Keratinocyte (primary cell): ENCODE data around the gene VPS37C. TPM values are rescaled to one million over a fixed set of nuclear protein-coding genes. Genes with fewer than 3 reads are reported as not detected.

Source experiments
- DNase-seq: peaks from one replicate; pipeline ENCODE4 v3.0.0-alpha.2; 2011; ENCODE audit warnings: low read depth, missing footprints, low spot score
- FAIRE-seq: peaks from 2 replicates; lab custom pipeline; 2011; peaks lifted over from hg19 to GRCh38; lab: Jason Lieb, UNC
- H2AFZ ChIP-seq: 2 replicates; pipeline ENCODE4 v1.6.0; 2012; ENCODE audit warnings: low read length, control low read depth, inconsistent platforms; ENCODE audit not compliant: control insufficient read depth
- H3K27ac ChIP-seq: 2 replicates; pipeline ENCODE4 v1.5.1; 2011; ENCODE audit warnings: low read length; ENCODE audit not compliant: control insufficient read depth, insufficient read depth
- H3K27me3 ChIP-seq: 3 replicates; pipeline ENCODE4 v1.6.0; 2011; ENCODE audit warnings: low read length; ENCODE audit not compliant: control insufficient read depth, insufficient read depth; ENCODE audit errors: extremely low read depth
- H3K36me3 ChIP-seq, 2 experiments: 2 replicates in 1 of 2; 3 replicates in 1 of 2; pipeline ENCODE4 v1.5.1; 2011; ENCODE audit warnings: low read length in 2 of 2, mild to moderate bottlenecking in 1 of 2; ENCODE audit not compliant: control insufficient read depth in 2 of 2, insufficient read depth in 2 of 2; ENCODE audit errors: extremely low read depth in 1 of 2
- H3K4me1 ChIP-seq: 3 replicates; pipeline ENCODE4 v1.5.1; 2011; ENCODE audit warnings: low read length; ENCODE audit not compliant: control insufficient read depth, insufficient read depth; ENCODE audit errors: extremely low read depth
- H3K4me2 ChIP-seq: 3 replicates; pipeline ENCODE4 v1.6.0; 2011; ENCODE audit warnings: low read depth, low read length; ENCODE audit not compliant: control insufficient read depth, insufficient read depth; ENCODE audit errors: extremely low read depth
- H3K4me3 ChIP-seq, 3 experiments: fragments of 200-600 bp in 1 of 3; sonication (generic) in 1 of 3; 2 replicates in 2 of 3; 3 replicates in 1 of 3; pipeline ENCODE4 v1.5.1; 2011 to 2016; ENCODE audit warnings: low read length in 3 of 3, mild to moderate bottlenecking in 3 of 3, control low read depth in 2 of 3, inconsistent platforms in 1 of 3, low read depth in 1 of 3, mixed read lengths in 1 of 3, mixed run types in 1 of 3, moderate library complexity in 1 of 3; ENCODE audit not compliant: control insufficient read depth in 2 of 3, insufficient read depth in 2 of 3; ENCODE audit errors: extremely low read depth in 1 of 3
- H3K79me2 ChIP-seq: 2 replicates; pipeline ENCODE4 v1.6.0; 2012; ENCODE audit warnings: low read length; ENCODE audit not compliant: control insufficient read depth, insufficient read depth
- H3K9ac ChIP-seq: 3 replicates; pipeline ENCODE4 v1.6.0; 2011; ENCODE audit warnings: low read length; ENCODE audit not compliant: control insufficient read depth, insufficient read depth; ENCODE audit errors: extremely low read depth
- H3K9me1 ChIP-seq: 3 replicates; pipeline ENCODE4 v1.6.0; 2011; ENCODE audit warnings: low read length; ENCODE audit not compliant: control insufficient read depth, insufficient read depth; ENCODE audit errors: extremely low read depth
- H3K9me3 ChIP-seq: 2 replicates; pipeline ENCODE4 v1.5.1; 2012; ENCODE audit warnings: low read depth, low read length; ENCODE audit not compliant: control insufficient read depth
- H4K20me1 ChIP-seq: 3 replicates; pipeline ENCODE4 v1.6.0; 2011; ENCODE audit warnings: low read length; ENCODE audit not compliant: control insufficient read depth, insufficient read depth; ENCODE audit errors: extremely low read depth
- CTCF ChIP-seq, 3 experiments: IDR thresholded peaks in 1 of 3; conservative IDR thresholded peaks in 1 of 3; optimal IDR thresholded peaks in 1 of 3; 2 replicates in 2 of 3; 3 replicates in 1 of 3; pipeline versions ENCODE3 to v1.5.1; 2011; ENCODE audit warnings: low read length in 3 of 3, mild to moderate bottlenecking in 3 of 3, moderate library complexity in 2 of 3, control low read depth in 1 of 3, inconsistent platforms in 1 of 3; ENCODE audit not compliant: insufficient read depth in 2 of 3; ENCODE audit errors: extremely low read depth in 1 of 3
- EZH2 ChIP-seq: IDR thresholded peaks from one replicate; pipeline ENCODE4 v1.6.1; 2012; ENCODE audit warnings: inconsistent platforms, mild to moderate bottlenecking, low read length, moderate library complexity
- dilution Hi-C: fragments of 300-500 bp; cut with MboI; formaldehyde crosslinking; loops from one replicate; pipeline ENCODE4 v1.7.0; 2020; ENCODE audit warnings: low sequenced_read_pairs; ENCODE audit not compliant: extremely low pct_ligation_motif_present
- polyA plus RNA-seq, 5 experiments: library from polyadenylated mRNA; depleted of rRNA in 3 of 5; stranded (reverse) in 3 of 5; stranded (forward) in 1 of 5; unstranded in 1 of 5; fragments of >200 nt; gene quantifications; 1 replicate in 1 of 5; 2 replicates in 3 of 5; 3 replicates in 1 of 5; pipeline versions ENCODE4 v1.2.1 to v1.2.3, GENCODE V29; 2011 to 2012; ENCODE audit warnings: missing spikeins in 2 of 5, low read depth in 1 of 5, low replicate concordance in 1 of 5

VPS37C gene
- polyA plus RNA-seq, 1 donor (not counting 4 experiments of a cell fraction or from before 2014, with no cell fraction given): 8.0 TPM

- Histone ChIP-seq H3K9ac (no peak overlapping the region), H3K4me3 (no peak overlapping the region), H3K27me3 (peaks cover 2% of the 10 kb centered on the region), H3K4me2 (no peak overlapping the region), H3K9me1 (no peaks in the 10 kb centered on the region), H3K4me1 (peaks cover 8% of the 10 kb centered on the region), H3K27ac (no peak overlapping the region), H3K36me3 (no peaks in the 10 kb centered on the region), H3K9me3 (no peaks in the 10 kb centered on the region), H3K79me2 (no peaks in the 10 kb centered on the region), H4K20me1 (peaks cover 3% of the 10 kb centered on the region), H2AFZ (no peak overlapping the region)
- no peak for DNase-seq
- TF ChIP-seq EZH2 (no peak), CTCF (optimal IDR thresholded peaks at IDR 0.05 in 1 of 3, IDR thresholded peaks at IDR 0.05 in 1 of 3, conservative IDR thresholded peaks at IDR 0.05 in 1 of 3; ENCODE audit: extremely low read depth in 1 of 3, insufficient read depth in 2 of 3, low read length in 3 of 3) (no peak)
- dilution Hi-C loops: no loop called here
- FAIRE-seq: no peak
Observed at GRCh38 chr11:61125310-61125684, 35.9 kb downstream of the VPS37C start.

DNA sequence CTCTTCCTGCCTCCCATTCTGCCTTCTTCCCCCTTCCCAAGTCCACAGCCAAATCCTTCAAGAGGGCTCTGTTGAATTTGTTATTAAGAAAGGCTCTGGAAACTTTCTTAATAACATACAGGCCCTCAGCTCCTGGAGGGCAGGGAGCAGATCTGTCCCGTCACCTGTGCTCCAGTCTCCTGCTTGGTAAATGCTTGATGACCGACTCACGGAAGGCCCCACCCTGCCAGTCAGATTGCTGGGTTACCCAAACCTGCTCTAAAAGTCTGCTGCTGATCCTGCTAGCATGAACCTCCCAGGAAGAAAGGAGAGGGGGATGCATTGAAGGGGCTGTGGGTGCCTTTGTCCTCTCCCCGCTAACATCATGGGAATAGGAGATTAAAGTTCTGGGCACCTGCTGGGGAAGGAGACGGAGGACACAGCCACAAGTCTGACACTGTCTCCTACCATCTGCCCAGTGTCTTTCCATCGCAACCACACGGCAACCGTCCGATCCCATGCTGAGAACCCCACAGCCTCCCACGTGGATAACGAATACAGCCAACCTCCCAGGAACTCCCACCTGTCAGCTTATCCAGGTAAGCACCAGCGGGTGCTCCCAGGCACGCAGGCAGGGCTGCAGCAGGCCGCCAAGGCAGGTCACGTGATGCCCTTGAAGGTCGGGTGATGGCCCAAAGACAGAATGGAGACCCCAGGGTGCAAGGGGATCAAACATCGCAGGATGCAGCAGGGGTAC is 36.5 kb downstream of the VPS37C start:
- no peak overlapping the region for H3K27ac ChIP-seq
- FAIRE-seq (no peak), DNase-seq (no peak)
- H3K9me1 ChIP-seq: no peaks in the 10 kb centered on the region
- H3K4me2 ChIP-seq: no peak overlapping the region
- no peak overlapping the region for H3K4me3 ChIP-seq
- TF ChIP-seq CTCF (optimal IDR thresholded peaks at IDR 0.05 in 1 of 3, IDR thresholded peaks at IDR 0.05 in 1 of 3, conservative IDR thresholded peaks at IDR 0.05 in 1 of 3; ENCODE audit: extremely low read depth in 1 of 3, insufficient read depth in 2 of 3, low read length in 3 of 3) (no peak), EZH2 (no peak)
- peaks cover 4% of the 10 kb centered on the region for H3K27me3 ChIP-seq
- H3K9ac ChIP-seq: no peak overlapping the region
- H2AFZ ChIP-seq: no peak overlapping the region
- peaks cover 3% of the 10 kb centered on the region for H4K20me1 ChIP-seq
- H3K4me1 ChIP-seq: peaks cover 3% of the 10 kb centered on the region
- no peaks in the 10 kb centered on the region for H3K79me2 ChIP-seq
- no peaks in the 10 kb centered on the region for H3K9me3 ChIP-seq
- no peaks in the 10 kb centered on the region for H3K36me3 ChIP-seq
- dilution Hi-C loops: no loop called here
